C4-2B (cell line): Measurements from ENCODE around the gene CTIF.

ENCODE experiments used
- H3K27ac ChIP-seq: fragments of 450-650 bp; 2 replicates; pipeline ENCODE4 v1.5.1; 2017
- ZFX ChIP-seq: fragments of 450-650 bp; IDR thresholded peaks from 2 replicates; pipeline ENCODE4 v1.6.1; 2017
- TF ChIP-seq, protein P1 (sequence below): fragments of 450-650 bp; conservative IDR thresholded peaks from 2 replicates; pipeline ENCODE4 v1.5.1; 2017; ENCODE audit warnings: mild to moderate bottlenecking

CTIF gene

DNA sequence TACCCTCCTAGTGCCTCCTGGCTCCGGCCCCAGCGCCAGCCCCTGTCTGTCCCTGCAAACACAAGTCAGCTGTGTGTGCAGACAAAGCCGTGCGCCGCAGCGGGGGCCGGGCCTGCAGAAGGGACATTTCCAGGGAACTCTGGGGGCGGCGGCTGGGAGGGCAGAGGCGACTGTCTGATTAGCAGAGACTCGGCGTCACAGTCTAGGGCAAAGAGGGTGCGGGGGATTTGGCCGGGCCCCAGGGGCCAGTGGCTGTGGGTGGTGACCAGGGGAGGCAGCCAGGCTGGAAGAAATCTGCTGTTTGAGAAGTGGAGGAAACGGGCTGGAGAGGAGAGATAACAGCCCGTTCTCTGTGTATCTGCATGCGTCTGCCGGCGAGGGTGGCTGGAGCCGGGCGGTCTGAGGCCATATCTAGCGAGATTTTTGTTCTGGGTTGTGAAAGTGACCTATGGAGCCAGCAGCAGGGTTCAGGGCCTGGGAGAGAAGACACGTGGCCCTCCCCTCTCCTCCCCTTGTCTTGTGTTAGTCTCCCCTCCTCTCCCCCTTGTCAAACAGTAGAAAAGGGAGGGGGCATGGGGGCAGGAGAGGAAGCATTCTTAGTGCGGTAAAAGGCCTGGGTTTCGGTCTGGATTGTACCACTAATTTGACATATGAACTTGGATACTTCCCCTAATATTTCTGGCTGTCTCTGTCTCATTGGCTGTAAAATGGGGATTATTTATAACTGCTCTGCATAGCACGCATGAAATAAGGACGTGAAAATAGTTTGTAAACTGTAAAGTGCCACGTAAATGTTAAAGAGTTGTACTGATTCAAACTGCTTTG lies 242.5 kb downstream of the CTIF start:
- no peak overlapping the region for H3K27ac ChIP-seq
- TF ChIP-seq, protein P1, sequence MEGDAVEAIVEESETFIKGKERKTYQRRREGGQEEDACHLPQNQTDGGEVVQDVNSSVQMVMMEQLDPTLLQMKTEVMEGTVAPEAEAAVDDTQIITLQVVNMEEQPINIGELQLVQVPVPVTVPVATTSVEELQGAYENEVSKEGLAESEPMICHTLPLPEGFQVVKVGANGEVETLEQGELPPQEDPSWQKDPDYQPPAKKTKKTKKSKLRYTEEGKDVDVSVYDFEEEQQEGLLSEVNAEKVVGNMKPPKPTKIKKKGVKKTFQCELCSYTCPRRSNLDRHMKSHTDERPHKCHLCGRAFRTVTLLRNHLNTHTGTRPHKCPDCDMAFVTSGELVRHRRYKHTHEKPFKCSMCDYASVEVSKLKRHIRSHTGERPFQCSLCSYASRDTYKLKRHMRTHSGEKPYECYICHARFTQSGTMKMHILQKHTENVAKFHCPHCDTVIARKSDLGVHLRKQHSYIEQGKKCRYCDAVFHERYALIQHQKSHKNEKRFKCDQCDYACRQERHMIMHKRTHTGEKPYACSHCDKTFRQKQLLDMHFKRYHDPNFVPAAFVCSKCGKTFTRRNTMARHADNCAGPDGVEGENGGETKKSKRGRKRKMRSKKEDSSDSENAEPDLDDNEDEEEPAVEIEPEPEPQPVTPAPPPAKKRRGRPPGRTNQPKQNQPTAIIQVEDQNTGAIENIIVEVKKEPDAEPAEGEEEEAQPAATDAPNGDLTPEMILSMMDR: no peak
- no peak for TF ChIP-seq ZFX

DNA sequence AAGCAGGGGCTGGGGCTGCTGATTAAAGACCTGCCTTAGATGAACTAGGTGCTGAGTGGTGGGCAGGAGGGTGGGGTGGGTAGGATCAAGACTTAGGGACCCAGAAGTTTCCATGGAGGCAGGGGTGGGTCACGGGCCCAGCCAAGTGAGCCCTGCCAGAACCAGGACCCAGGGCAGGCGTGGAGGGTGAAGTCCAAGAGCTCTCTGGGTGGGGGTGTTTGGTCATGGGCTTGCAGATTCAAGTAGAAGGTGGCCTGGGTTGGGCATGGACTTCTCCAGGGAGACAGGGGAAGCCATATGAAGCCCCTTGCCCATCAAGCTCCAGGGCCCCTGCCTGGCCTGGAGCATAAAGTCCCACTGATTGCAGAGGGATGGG lies 243.1 kb downstream of the CTIF start:
- TF ChIP-seq ZFX: no peak
- TF ChIP-seq, protein P1: no peak
- H3K27ac ChIP-seq: no peak overlapping the region

DNA sequence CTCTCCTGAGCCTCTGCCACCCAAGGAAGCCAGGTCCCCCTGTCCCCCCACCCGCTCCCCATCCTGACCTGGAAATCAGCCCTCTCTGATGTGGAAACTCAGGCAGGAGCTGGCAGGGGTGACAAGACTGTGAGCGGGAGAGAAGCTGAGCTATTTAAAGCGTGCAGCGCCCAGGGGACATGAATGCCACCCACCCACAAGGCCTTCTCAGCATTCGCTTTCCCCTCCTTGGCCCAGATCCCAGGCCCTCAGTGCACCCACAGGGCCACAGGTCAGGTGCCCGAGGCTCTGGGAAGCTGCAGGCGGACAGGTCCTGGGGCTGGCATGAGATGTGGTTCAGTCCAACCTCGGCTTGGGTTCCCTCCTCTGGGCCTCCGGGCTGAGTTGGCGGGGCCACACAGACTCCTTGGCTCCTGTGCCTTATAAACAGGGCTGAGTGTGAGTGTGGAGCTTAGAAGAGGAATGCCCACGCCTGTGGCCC lies 243.6 kb downstream of the CTIF start:
- H3K27ac ChIP-seq: no peak overlapping the region
- TF ChIP-seq, protein P1: no peak
- no peak for TF ChIP-seq ZFX

DNA sequence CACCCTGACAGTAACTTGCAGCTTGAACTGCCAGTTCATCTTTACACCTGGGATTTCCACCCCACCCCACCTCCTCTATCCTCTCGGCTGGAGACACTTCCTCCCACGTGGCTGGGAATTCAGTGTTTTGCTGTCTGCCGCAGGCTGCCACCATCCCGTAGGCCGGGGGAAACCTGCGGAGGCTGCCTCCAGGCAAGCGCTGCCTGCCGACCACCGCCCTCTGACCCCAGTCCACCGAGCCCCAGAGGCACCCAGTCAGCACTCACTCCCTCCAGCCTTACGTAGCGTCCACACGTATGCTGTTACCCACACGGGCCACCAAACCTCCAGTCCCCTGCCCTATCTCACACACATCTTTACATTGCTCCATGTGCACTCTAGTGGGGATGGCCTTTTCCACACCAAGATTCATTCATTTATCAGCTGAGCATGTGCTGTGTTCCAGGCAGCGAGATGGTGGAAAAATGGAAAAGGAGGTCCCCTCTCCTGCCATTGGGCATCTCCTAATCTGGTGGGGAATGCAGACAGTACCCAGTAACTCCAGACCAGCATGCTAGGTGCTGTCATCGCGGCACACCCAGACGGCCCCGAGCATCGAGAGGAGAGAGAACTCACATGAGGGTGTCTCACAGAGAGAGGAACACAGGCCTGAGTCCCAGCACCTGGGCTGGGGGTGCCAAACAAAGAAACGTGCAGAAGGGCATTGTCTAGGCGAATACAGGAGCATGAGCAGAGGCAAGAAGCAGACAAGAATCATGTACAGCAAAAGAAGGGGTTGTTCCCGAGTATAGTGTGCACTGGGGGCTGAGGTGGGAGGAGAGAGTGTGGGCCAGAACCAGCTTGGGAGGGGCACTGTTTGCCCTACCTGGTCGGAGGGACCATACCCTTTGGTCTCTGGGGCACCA lies 245.0 kb downstream of the CTIF start:
- TF ChIP-seq, protein P1: no peak
- no peak overlapping the region for H3K27ac ChIP-seq

DNA sequence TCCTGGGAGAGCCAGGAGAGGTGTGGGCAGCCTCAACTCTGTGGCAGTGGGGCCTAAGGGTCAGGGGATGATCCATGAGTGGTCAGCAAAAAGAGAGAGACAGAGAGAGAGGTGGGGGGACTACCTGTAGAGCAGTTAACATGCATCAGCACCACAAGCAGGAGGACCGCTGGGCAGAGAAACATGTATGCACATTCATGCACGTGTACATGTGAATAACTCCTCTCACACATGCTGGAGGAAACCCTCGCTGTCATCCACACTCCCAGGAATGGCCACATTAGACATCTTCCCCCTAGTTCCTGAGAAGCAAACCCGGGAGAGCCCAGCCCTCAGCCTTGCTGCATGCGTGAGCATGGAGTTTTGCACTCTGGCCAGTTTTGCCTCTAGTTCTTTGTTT lies 245.8 kb downstream of the CTIF start:
- no peak overlapping the region for H3K27ac ChIP-seq
- TF ChIP-seq, protein P1: no peak
- no peak for TF ChIP-seq ZFX

DNA sequence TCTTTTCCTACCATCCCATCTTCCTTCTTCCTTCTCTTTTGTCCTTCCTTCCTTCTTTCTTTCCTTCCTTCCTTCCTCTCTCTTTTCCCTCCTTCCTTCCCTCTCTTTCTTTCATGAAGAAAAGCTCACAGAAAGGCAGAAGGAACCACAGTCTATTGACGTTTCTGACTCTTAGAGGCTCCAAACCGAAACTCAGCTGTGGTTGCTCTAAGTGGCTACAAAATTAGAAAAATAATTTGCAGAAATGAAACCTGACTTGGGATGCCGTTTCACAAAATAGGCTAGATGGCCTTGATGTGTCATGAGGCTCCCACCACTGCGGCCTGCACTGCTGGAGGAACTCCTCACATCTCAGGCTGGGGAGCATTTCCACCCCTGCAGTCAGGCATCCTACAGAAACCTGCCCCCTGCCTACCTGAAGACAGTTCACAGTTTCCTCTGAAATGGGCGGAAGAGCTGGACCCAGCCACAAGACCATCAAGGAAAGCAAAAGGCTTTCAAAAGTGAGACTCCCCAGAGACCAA lies 246.3 kb downstream of the CTIF start:
- no peak for TF ChIP-seq ZFX
- TF ChIP-seq, protein P1: no peak
- no peak overlapping the region for H3K27ac ChIP-seq
